Upper lobe of left lung (tissue), 6 donors: Measurements from ENCODE around the gene KPNA2. TPM values are rescaled to one million over a fixed set of nuclear protein-coding genes. Genes with fewer than 3 reads are reported as not detected.
A peak's percentile ranks its signal among the peaks of the same experiment; 100 is the strongest.
"Not testable (repeated sequence)": the region's sequence is repeated elsewhere in the genome, so short reads cannot be mapped to it uniquely, and the experiment has no call there.

Experiments
- ATAC-seq, 2 donors: fragments of 200-7000 bp; cut with Tn5 transposase; one replicate each; pipeline ENCODE4 v1.9.1; 2022; ENCODE audit warnings: mild to moderate bottlenecking in 2 of 2, moderate library complexity in 2 of 2; ENCODE audit not compliant: low FRiP score in 2 of 2
- DNase-seq, 2 donors: peaks; one replicate each; pipeline ENCODE4 v3.0.0-alpha.2; 2019 to 2020
- H3K27ac ChIP-seq, 4 donors: fragments of 200-600 bp; sonication (generic); one replicate each; pipeline ENCODE4 v1.5.1; 2016 to 2019
- H3K27me3 ChIP-seq, 4 donors: fragments of 200-600 bp; sonication (generic); one replicate each; pipeline ENCODE4 v1.5.1; 2017 to 2019
- H3K36me3 ChIP-seq, 4 donors: fragments of 200-600 bp; sonication (generic); one replicate each; pipeline ENCODE4 v1.5.1; 2016 to 2019
- H3K4me1 ChIP-seq, 4 donors: fragments of 200-600 bp; sonication (generic); one replicate each; pipeline ENCODE4 v1.5.1; 2018 to 2019
- H3K4me3 ChIP-seq, 4 donors: fragments of 200-600 bp; sonication (generic); one replicate each; pipeline ENCODE4 v1.5.1; 2017 to 2019; ENCODE audit warnings: mild to moderate bottlenecking in 2 of 4, moderate library complexity in 1 of 4
- H3K9me3 ChIP-seq, 4 donors: fragments of 200-600 bp; sonication (generic); one replicate each; pipeline ENCODE4 v1.5.1; 2018 to 2019
- EP300 ChIP-seq, 4 donors: sonication (generic); formaldehyde crosslinking; IDR thresholded peaks; one replicate each; pipeline ENCODE4 v1.5.1; 2017; ENCODE audit warnings: antibody characterized with exemption in 4 of 4, control low read depth in 2 of 4
- POLR2A ChIP-seq, 4 donors: fragments of 450-650 bp; IDR thresholded peaks; one replicate each; pipeline ENCODE4 v1.5.1; 2016 to 2017; ENCODE audit warnings: antibody characterized with exemption in 4 of 4, mild to moderate bottlenecking in 2 of 4
- POLR2AphosphoS5 ChIP-seq, 2 donors: sonication (generic); formaldehyde crosslinking; IDR thresholded peaks; one replicate each; pipeline ENCODE4 v1.5.1; 2017; ENCODE audit warnings: antibody characterized with exemption in 2 of 2
- WGBS, 2 donors: methylation state at CpG; one replicate each; pipeline ENCODE4 v1.1.5; 2017 to 2018; 5-methylcytosine and 5-hydroxymethylcytosine counted together
- total RNA-seq, 6 donors: library from RNA; depleted of rRNA in 4 of 6; stranded (reverse); fragments of >200 nt in 4 of 6; gene quantifications; one replicate each; pipeline versions ENCODE4 v1.1.0 to v1.2.1, GENCODE V29; 2016 to 2021
- TF ChIP-seq, protein P1 (sequence below), 6 experiments: fragments of 450-650 bp in 4 of 6; fragments of 200-600 bp in 2 of 6; sonication (generic) in 2 of 6; IDR thresholded peaks; one replicate each; pipeline ENCODE4 v1.5.1; 2016 to 2019; ENCODE audit warnings: antibody characterized with exemption in 6 of 6
- donor health status: DM: no; HTN: no; CAD: no; lungs with moderate emphysema.
- donor health status: DM: no; HTN: yes; CAD: no; lungs with severe emphysema.

The KPNA2 gene
- total RNA-seq, 6 donors from 2014 or later, result 10.7 to 39.4 (median 26.7) TPM

DNA sequence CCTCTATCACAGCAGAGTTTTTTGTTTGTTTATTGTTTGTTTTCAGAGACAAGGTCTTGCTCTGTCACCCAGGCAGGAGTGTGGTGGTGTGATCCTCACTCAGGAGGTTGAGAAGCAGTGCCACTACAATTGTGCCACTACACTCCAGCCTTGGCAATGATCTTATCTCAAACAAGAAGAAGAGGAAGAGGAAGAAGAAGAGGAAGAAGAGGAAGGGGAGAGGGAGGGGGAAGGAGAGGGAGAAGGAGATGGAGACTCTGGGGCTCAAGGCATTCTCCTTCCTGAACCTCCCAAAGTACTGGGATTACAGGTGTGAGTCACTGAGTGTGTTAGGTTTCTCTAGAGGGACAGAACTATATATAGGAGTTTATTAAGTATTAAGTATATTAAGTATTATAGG is 22.1 kb upstream of the KPNA2 start:
- H3K27me3 ChIP-seq, result no peaks in the 10 kb centered on the region
- no peak overlapping the region for H3K4me3 ChIP-seq
- H3K27ac ChIP-seq, result no peak overlapping the region
- ATAC-seq (no peak), DNase-seq (no peak)
- H3K9me3 ChIP-seq, result no peaks in the 10 kb centered on the region
- H3K4me1 ChIP-seq, result peaks cover 0 to 4% (median 0%) of the 10 kb centered on the region in 4 donors
- no peaks in the 10 kb centered on the region for H3K36me3 ChIP-seq
- no peak for TF ChIP-seq POLR2AphosphoS5 (IDR thresholded peaks at IDR 0.05)
- TF ChIP-seq EP300 (IDR thresholded peaks at IDR 0.05), result no peak
- TF ChIP-seq, protein P1, sequence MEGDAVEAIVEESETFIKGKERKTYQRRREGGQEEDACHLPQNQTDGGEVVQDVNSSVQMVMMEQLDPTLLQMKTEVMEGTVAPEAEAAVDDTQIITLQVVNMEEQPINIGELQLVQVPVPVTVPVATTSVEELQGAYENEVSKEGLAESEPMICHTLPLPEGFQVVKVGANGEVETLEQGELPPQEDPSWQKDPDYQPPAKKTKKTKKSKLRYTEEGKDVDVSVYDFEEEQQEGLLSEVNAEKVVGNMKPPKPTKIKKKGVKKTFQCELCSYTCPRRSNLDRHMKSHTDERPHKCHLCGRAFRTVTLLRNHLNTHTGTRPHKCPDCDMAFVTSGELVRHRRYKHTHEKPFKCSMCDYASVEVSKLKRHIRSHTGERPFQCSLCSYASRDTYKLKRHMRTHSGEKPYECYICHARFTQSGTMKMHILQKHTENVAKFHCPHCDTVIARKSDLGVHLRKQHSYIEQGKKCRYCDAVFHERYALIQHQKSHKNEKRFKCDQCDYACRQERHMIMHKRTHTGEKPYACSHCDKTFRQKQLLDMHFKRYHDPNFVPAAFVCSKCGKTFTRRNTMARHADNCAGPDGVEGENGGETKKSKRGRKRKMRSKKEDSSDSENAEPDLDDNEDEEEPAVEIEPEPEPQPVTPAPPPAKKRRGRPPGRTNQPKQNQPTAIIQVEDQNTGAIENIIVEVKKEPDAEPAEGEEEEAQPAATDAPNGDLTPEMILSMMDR (IDR thresholded peaks at IDR 0.05), result no peak
- no peak for TF ChIP-seq POLR2A (IDR thresholded peaks at IDR 0.05)

DNA sequence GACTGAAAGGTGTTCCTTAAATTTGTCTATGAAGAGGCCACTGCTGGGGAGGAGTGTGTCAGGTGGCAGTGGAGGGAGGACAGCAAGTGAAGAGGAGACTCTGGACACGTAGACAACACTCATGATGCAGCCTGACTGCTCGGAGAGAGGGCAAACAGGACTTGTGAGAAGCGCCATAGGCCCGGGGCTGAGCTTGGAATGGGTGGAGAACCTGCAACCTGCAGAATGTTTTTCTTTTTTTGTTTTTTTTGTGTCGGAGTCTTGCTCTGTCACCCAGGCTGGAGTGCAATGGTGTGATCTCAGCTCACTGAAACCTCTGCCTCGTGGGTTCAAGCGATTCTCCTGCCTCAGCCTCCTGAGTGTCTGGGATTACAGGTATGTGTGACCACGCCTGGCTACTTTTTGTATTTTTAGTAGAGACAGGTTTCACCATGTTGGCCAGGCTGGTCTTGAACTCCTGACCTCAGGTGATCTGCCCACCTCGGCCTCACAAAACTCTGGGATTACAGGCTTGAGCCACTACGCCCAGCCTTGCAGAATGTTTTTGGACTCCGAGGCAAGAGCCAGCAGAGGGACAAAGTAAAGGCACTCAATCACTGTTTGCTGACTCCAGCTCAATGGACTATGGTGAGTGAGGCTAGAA is 20.3 kb upstream of the KPNA2 start:
- no peak overlapping the region for H3K4me3 ChIP-seq
- ATAC-seq (no peak), DNase-seq (no peak)
- no peaks in the 10 kb centered on the region for H3K9me3 ChIP-seq
- 86 to 89% methylated on average over 11 of the region's 11 CpGs for WGBS, 2 donors
- TF ChIP-seq EP300 (IDR thresholded peaks at IDR 0.05) (no peak), POLR2A (IDR thresholded peaks at IDR 0.05) (no peak), POLR2AphosphoS5 (IDR thresholded peaks at IDR 0.05) (no peak)
- TF ChIP-seq, protein P1 (IDR thresholded peaks at IDR 0.05), result no peak
- H3K4me1 ChIP-seq, result peaks cover 0 to 4% (median under 1%) of the 10 kb centered on the region in 4 donors
- H3K27ac ChIP-seq, result no peak overlapping the region
- no peaks in the 10 kb centered on the region for H3K27me3 ChIP-seq
- no peaks in the 10 kb centered on the region for H3K36me3 ChIP-seq

DNA sequence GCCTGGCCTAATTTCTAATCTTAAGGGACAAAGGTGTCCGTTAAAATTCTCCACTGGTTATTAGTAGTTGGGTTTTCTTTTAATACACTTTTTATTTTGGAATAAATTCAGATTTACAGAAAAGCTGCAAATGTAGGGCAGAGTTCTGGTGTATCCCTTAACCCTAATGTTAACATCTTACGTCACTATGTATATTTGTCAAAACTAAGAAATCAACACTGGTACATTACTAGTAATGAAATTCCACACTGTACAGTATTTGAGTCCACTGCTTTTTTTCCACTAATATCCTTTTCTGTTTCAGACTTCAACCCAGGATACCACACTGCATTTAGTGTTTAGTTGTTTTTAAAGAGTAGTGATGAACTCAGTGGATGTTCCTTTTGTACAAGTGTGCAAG is 18.7 kb upstream of the KPNA2 start:
- Histone ChIP-seq H3K27ac (no peak overlapping the region), H3K36me3 (no peaks in the 10 kb centered on the region), H3K4me1 (peaks cover 4 to 10% (median 5%) of the 10 kb centered on the region in 4 donors), H3K4me3 (no peak overlapping the region), H3K27me3 (no peaks in the 10 kb centered on the region), H3K9me3 (no peaks in the 10 kb centered on the region)
- WGBS, 2 donors, result 97 to 98% methylated on average over 2 of the region's 2 CpGs
- ATAC-seq (no peak), DNase-seq (no peak)
- TF ChIP-seq POLR2AphosphoS5 (IDR thresholded peaks at IDR 0.05), result no peak
- TF ChIP-seq, protein P1 (IDR thresholded peaks at IDR 0.05), result no peak
- TF ChIP-seq EP300 (IDR thresholded peaks at IDR 0.05), result no peak
- TF ChIP-seq POLR2A (IDR thresholded peaks at IDR 0.05), result no peak

DNA sequence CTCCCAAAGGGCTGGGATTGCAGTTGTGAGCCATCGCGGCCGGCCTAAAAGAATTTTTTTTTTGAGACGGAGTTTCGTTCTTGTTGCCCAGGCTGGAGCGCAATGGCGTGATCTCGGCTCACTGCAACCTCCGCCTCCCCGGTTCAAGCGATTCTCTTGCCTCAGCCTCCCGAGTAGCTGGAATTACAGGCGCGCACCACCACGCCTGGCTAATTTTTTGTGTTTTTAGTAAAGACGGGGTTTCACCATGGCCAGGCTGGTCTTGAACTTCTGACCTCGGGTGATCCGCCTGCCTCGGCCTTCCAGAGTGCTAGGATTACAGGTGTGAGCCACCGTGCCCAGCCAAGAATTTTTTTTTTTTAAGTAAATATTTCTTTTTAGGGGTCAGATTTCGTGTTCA is 17.0 kb upstream of the KPNA2 start:
- H3K4me1 ChIP-seq, H3K4me3 ChIP-seq, H3K36me3 ChIP-seq, H3K27ac ChIP-seq, ATAC-seq, H3K27me3 ChIP-seq, H3K9me3 ChIP-seq, DNase-seq: not testable (repeated sequence)
- 89 to 91% methylated on average over 21 of the region's 21 CpGs for WGBS, 2 donors

DNA sequence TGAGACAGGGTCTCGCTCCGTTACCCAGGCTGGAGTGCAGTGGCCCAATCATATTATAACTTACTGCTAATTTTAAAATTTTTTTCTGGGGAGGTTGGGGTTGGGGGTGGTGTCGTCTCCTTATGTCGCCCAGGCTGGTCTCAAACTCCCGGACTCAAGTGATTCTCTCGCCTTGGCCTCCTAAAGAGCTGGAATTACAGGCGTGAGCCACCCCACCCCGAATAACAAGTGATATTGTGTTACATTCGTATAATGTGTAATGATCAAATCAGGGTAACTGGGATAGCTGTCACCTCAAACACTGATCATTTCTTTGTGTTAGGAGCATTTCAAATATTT is 16.2 kb upstream of the KPNA2 start:
- Histone ChIP-seq H3K36me3 (no peaks in the 10 kb centered on the region), H3K27ac (peak overlapping the region in 1 of 4 donors; percentile 87), H3K9me3 (no peaks in the 10 kb centered on the region), H3K4me1 (peaks cover 4 to 10% (median 5%) of the 10 kb centered on the region in 4 donors), H3K27me3 (no peaks in the 10 kb centered on the region), H3K4me3 (peak overlapping the region in 3 of 4 donors; percentile 51 to 75 (median 57))
- DNase-seq (no peak), ATAC-seq (no peak)
- TF ChIP-seq, protein P1 (IDR thresholded peaks at IDR 0.05), result no peak
- TF ChIP-seq POLR2AphosphoS5 (IDR thresholded peaks at IDR 0.05), result no peak
- TF ChIP-seq POLR2A (IDR thresholded peaks at IDR 0.05), result no peak
- no peak for TF ChIP-seq EP300 (IDR thresholded peaks at IDR 0.05)
- WGBS, 2 donors, result 77 to 82% methylated on average over 9 of the region's 9 CpGs
